ENCODE data around the gene AP4S1.

DNA sequence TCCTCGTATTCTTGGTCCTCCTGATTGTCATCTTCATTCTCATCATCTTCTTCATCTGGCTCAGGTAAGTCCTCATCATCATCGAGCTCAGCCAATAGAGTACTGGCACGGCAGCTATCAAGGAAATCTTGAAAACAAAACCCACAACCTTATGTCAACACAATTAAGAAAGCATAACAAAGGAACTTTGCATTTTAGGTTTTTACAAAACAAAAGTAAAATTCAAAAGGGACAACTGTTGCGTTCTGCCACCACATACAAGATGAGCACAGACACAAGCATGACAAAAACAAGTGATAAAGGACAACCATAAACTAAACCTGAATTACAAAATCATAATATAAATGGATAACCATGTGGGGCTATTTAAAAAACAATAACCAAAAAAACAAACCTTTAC lies 97.5 kb downstream of the AP4S1 start:
- TF ChIP-seq, protein P1, sequence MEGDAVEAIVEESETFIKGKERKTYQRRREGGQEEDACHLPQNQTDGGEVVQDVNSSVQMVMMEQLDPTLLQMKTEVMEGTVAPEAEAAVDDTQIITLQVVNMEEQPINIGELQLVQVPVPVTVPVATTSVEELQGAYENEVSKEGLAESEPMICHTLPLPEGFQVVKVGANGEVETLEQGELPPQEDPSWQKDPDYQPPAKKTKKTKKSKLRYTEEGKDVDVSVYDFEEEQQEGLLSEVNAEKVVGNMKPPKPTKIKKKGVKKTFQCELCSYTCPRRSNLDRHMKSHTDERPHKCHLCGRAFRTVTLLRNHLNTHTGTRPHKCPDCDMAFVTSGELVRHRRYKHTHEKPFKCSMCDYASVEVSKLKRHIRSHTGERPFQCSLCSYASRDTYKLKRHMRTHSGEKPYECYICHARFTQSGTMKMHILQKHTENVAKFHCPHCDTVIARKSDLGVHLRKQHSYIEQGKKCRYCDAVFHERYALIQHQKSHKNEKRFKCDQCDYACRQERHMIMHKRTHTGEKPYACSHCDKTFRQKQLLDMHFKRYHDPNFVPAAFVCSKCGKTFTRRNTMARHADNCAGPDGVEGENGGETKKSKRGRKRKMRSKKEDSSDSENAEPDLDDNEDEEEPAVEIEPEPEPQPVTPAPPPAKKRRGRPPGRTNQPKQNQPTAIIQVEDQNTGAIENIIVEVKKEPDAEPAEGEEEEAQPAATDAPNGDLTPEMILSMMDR (IDR thresholded peaks at IDR 0.05; ENCODE audit: insufficient read depth, low read length, poor library complexity, severe bottlenecking): no peak
- no peak for TF ChIP-seq EZH2phosphoT487 (conservative IDR thresholded peaks at IDR 0.05; ENCODE audit: low read length)

Measured in SU-DHL-6 (cell line).